ENCODE data around the gene FLRT2. TPM values are rescaled to one million over a fixed set of nuclear protein-coding genes. Genes with fewer than 3 reads are reported as not detected.

The FLRT2 gene
- total RNA-seq, 2 donors from 2014 or later, result not detected

DNA sequence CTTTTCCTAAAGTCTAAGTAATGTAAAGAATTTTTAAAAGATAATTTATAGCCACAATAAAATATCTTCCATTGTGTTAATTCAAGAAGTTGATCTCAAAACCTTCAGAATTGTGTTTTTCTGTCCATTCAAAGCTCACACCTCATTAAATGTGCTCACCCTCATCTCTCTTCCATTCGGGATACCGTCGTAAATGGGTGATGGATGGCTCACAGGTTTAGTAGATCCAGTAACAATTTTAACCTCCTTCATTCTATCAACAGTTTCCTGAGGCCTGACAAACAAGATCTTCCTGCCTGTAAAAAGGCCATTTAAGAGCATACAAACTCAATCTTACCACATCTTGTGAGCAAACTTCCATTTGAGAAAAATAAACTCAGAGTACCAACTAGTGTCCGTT is 9.4 kb upstream of the FLRT2 start:
- peaks cover 4% of the 10 kb centered on the region for H3K27me3 Mint-ChIP-seq
- H3K4me1 Mint-ChIP-seq, result no peaks in the 10 kb centered on the region
- H3K27ac Mint-ChIP-seq, result no peak overlapping the region
- H3K4me3 Mint-ChIP-seq, result no peak overlapping the region
- ATAC-seq (replicated peaks), result no peak
- H3K36me3 Mint-ChIP-seq (ENCODE audit: low read depth), result no peaks in the 10 kb centered on the region
- H3K9me3 Mint-ChIP-seq, result no peaks in the 10 kb centered on the region

DNA sequence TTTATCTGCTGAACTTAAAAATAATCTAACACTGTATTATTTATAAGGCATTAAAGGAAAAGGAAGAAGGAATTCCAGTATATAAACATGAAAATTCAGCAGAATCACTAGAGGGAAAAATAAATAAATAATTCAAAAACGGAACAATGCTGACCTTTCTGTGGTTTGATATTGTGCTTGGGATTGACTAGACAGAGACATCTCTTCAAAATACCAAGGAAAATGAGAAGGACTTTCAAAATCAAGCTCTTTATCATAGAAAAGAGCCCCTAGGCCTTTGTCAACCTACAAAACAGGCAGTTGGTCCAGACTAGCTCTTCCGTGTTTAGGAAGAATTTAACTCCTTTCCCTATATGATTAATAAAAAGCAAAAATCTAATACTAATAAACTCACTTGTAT is 6.3 kb upstream of the FLRT2 start:
- no peak for ATAC-seq (replicated peaks)
- H3K27me3 Mint-ChIP-seq, result peaks cover 10% of the 10 kb centered on the region
- H3K4me3 Mint-ChIP-seq, result no peak overlapping the region
- H3K4me1 Mint-ChIP-seq, result no peaks in the 10 kb centered on the region
- H3K9me3 Mint-ChIP-seq, result no peaks in the 10 kb centered on the region
- H3K36me3 Mint-ChIP-seq (ENCODE audit: low read depth), result no peaks in the 10 kb centered on the region
- H3K27ac Mint-ChIP-seq, result no peak overlapping the region

- Mint-ChIP-seq H3K4me1 (peaks cover 1% of the 10 kb centered on the region), H3K27ac (no peak overlapping the region), H3K27me3 (peaks cover 37% of the 10 kb centered on the region), H3K9me3 (no peaks in the 10 kb centered on the region), H3K36me3 (ENCODE audit: low read depth) (no peaks in the 10 kb centered on the region), H3K4me3 (no peak overlapping the region)
- ATAC-seq (replicated peaks), result no peak
These were observed 2.9 kb upstream of the FLRT2 start for GRCh38 chr14:85527006-85527405.

GRCh38 chr14:85527445-85528035 is 2.4 kb upstream of the FLRT2 start:
- Mint-ChIP-seq H3K36me3 (ENCODE audit: low read depth) (no peaks in the 10 kb centered on the region), H3K9me3 (no peaks in the 10 kb centered on the region), H3K27ac (no peak overlapping the region), H3K4me1 (peaks cover 4% of the 10 kb centered on the region), H3K4me3 (no peak overlapping the region), H3K27me3 (peaks cover 42% of the 10 kb centered on the region)
- ATAC-seq (replicated peaks), result no peak

DNA sequence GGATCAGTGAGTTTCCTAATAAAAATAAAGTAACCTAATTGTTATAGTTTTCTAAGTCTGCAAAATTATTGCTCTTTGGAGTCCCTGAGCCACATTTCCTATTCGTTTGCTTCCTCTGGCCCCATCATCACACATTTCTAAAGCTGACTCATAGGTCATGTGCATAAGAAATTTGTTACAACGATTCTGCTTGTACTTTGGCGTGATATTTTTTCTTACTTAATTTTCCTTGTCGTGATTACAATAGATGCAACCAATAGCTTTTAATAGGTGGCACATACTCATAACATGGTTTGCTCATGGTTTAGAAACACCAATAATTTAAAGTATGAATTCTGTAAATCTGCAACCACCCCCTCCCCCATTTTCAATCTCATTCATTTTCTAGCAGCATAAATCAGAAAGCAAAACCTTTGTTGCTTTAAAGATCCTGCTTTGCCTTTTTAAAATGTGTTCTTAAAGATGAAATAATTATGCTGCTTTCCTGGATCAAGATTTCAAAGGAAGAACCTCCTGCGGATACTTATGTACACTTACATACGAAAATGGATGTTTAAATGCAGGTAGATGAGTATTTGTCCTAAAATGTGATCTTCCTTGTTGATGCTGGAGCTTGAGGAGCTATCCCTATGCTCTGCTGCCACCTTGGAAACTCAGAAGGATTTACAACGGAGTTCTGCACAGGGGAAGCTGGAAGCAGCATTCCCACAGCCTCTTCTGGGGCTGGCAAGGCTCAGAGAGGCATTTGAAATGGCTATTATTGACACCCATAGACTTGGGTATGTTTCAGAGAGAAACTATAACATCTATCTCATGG is 1.7 kb upstream of the FLRT2 start:
- Mint-ChIP-seq H3K4me3 (no peak overlapping the region), H3K9me3 (no peaks in the 10 kb centered on the region), H3K27me3 (peaks cover 47% of the 10 kb centered on the region), H3K4me1 (peaks cover 4% of the 10 kb centered on the region), H3K27ac (no peak overlapping the region), H3K36me3 (ENCODE audit: low read depth) (no peaks in the 10 kb centered on the region)
- ATAC-seq (replicated peaks), result no peak

GRCh38 chr14:85528897-85529631 is 880 bp upstream of the FLRT2 start:
- peaks cover 4% of the 10 kb centered on the region for H3K4me1 Mint-ChIP-seq
- peaks cover 47% of the 10 kb centered on the region for H3K27me3 Mint-ChIP-seq
- no peak overlapping the region for H3K4me3 Mint-ChIP-seq
- ATAC-seq (replicated peaks), result no peak
- H3K36me3 Mint-ChIP-seq (ENCODE audit: low read depth), result no peaks in the 10 kb centered on the region
- H3K27ac Mint-ChIP-seq, result no peak overlapping the region
- H3K9me3 Mint-ChIP-seq, result no peaks in the 10 kb centered on the region

DNA sequence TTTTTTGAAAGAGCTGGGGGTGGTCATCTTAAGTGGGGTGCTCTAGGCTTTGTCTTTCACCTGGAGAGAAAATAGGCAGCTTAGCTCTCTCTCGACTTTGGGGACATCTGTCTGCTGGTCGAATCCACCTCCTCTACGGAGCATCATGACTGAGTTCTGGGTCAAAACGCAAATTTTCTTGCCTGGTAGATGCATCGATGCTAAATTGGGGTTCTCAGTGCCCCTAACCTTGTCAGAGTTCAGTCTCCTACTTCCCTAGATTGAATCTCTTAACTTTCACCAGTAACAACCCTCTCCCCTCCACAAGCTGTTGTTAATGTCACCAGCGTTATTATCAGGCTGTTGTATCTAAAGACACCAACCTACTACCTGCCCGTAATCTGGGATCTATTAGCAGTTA is 682 bp downstream of the FLRT2 start:
- peaks cover 52% of the 10 kb centered on the region for H3K27me3 Mint-ChIP-seq
- H3K4me3 Mint-ChIP-seq, result no peak overlapping the region
- H3K36me3 Mint-ChIP-seq (ENCODE audit: low read depth), result no peaks in the 10 kb centered on the region
- H3K9me3 Mint-ChIP-seq, result no peaks in the 10 kb centered on the region
- H3K4me1 Mint-ChIP-seq, result peaks cover 4% of the 10 kb centered on the region
- ATAC-seq (replicated peaks), result no peak
- no peak overlapping the region for H3K27ac Mint-ChIP-seq

DNA sequence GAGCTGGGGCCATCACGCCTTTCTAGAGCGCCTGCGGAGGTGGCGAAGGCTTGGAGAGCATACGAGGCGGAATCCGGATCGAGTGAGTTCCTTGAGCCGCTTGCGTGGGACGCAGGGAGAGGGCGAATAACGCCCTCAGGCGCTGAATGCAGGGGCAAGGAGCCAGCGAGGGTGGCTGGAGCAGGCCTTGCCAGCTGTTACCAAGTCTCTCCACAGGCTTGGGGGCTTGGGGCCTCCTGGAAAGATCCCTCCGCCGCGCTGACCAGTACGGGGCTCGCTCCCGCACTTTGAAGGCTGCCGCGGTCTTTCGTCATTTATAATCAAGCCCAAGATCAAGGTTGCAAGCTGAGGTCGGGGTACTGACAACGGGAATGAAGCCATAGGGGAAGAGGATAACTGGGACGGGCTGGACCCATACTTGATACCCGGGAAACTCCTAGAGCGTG is 1.2 kb downstream of the FLRT2 start:
- peaks cover 4% of the 10 kb centered on the region for H3K4me1 Mint-ChIP-seq
- no peak for ATAC-seq (replicated peaks)
- no peaks in the 10 kb centered on the region for H3K9me3 Mint-ChIP-seq
- H3K4me3 Mint-ChIP-seq, result no peak overlapping the region
- H3K27me3 Mint-ChIP-seq, result peaks cover 56% of the 10 kb centered on the region
- no peak overlapping the region for H3K27ac Mint-ChIP-seq
- no peaks in the 10 kb centered on the region for H3K36me3 Mint-ChIP-seq (ENCODE audit: low read depth)

DNA sequence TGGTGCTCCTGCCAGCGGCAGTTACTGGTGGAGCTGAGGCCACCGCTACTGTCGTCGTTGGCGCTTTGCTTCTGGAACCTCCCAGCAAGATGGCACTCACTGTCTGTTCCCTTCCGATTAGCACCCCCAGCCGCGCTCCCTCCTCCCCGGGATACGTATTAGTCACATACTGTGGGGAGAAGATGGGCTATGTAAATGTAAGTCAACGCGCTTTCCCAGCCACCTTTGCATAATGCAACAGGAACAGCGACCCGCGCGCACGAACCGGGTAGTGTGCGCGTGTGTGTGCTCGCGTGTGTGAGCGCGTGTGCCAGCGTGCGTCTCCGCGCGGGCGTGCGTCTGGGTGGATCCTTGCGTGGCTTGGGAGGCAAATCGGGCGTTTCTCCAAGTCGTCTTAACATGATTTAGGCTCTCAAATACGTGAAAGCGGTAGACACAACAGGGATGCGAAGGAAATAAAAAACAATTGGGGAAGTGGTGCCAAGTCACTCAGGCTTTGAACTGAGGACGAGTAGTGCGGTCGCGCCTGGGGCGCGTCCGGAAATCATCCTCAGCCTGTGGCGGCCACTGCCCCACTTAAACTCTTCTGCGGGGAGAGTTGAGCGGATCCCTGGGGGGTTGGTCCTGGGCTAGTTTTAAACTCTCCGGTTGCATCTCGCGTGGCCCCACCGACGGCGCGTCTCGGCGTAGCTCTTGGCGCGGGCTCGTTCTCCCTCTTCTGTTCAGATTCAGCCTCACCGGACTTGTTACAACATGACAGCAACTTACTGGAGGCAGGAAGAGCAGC is 1.8 kb downstream of the FLRT2 start:
- H3K27ac Mint-ChIP-seq, result no peak overlapping the region
- H3K9me3 Mint-ChIP-seq, result no peaks in the 10 kb centered on the region
- no peak for ATAC-seq (replicated peaks)
- peaks cover 58% of the 10 kb centered on the region for H3K27me3 Mint-ChIP-seq
- no peak overlapping the region for H3K4me3 Mint-ChIP-seq
- H3K36me3 Mint-ChIP-seq (ENCODE audit: low read depth), result no peaks in the 10 kb centered on the region
- peaks cover 4% of the 10 kb centered on the region for H3K4me1 Mint-ChIP-seq

DNA sequence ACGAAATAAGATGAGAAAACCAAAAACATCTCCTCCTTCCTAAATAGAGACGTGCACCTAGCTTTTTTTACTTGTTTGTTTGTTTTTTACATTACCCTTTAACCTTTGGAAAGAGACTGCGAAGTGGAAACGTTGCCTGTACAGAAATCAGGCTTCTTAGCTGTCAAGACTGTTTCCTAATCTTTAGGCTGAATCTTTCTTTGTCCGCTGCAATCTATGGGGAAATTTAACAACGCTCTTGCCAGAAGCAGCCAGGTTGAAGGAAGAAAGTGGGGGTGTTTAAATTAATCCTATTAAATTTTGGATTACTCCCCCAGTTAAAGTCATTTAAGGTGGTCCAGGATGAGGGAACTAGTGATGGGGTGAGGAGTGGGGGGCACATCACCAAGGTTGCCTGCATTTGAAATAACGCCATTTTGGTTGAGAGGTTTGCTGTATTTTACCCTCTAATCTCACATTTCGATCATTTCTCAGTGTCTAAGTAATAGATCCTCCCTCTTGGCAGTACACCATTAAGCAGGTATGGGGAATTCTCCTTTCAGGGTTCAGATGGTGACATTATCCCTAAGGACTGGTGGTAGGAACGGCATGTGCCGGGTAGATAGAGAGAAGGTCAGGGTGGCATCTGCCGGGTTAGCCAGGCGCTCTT is 2.6 kb downstream of the FLRT2 start:
- H3K4me3 Mint-ChIP-seq, result no peak overlapping the region
- H3K36me3 Mint-ChIP-seq (ENCODE audit: low read depth), result no peaks in the 10 kb centered on the region
- peaks cover 4% of the 10 kb centered on the region for H3K4me1 Mint-ChIP-seq
- H3K27me3 Mint-ChIP-seq, result peaks cover 57% of the 10 kb centered on the region
- no peaks in the 10 kb centered on the region for H3K9me3 Mint-ChIP-seq
- ATAC-seq (replicated peaks), result no peak
- no peak overlapping the region for H3K27ac Mint-ChIP-seq

- Mint-ChIP-seq H3K36me3 (ENCODE audit: low read depth) (no peaks in the 10 kb centered on the region), H3K4me3 (no peak overlapping the region), H3K4me1 (peaks cover 4% of the 10 kb centered on the region), H3K27ac (no peak overlapping the region), H3K27me3 (peaks cover 55% of the 10 kb centered on the region), H3K9me3 (no peaks in the 10 kb centered on the region)
- no peak for ATAC-seq (replicated peaks)
These were observed 3.3 kb downstream of the FLRT2 start for GRCh38 chr14:85533023-85533860.

DNA sequence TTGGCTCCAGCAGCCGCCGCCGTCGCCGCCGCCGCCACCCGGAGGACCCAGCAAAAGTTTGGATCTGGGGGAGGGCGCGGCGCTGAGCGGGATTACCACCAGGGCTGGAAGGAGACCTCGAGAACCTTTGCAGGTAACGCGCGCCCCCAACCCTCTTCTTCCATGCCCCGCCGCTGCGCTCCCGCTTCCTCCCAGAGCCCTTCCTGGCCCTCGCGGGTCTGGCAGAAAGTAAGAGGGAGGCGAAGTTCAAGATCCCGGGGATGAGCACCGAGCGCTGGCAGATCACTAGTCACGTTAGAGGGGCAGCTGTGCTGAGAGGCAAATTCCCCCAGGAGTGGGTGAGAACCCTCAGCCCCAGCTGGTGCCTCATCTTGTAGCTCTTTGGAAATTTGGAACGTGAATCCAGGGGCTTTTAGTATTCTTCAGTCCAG is 3.9 kb downstream of the FLRT2 start:
- ATAC-seq (replicated peaks), result no peak
- Mint-ChIP-seq H3K27ac (no peak overlapping the region), H3K4me3 (no peak overlapping the region)

More for the DNA sequence above, 3.9 kb downstream of the FLRT2 start:
- H3K36me3 Mint-ChIP-seq (ENCODE audit: low read depth), result no peaks in the 10 kb centered on the region
- peaks cover 57% of the 10 kb centered on the region for H3K27me3 Mint-ChIP-seq
- peaks cover 4% of the 10 kb centered on the region for H3K4me1 Mint-ChIP-seq
- H3K9me3 Mint-ChIP-seq, result no peaks in the 10 kb centered on the region

Data from activated T-helper 17 cell treated with anti-CD3 and anti-CD28 coated beads, Interleukin-2, amount 50 U/mL, for 72 hours (primary cell).